Measurements from ENCODE around the gene GUCY1A2.

GUCY1A2 gene

GRCh38 chr11:106624377-106624776 is 393.9 kb downstream of the GUCY1A2 start:
- no peak for TF ChIP-seq CTCF (IDR thresholded peaks at IDR 0.05; ENCODE audit: low read length, missing control alignments)
- H3K4me3 ChIP-seq (replicated peaks; ENCODE audit: low read depth, low read length) = no peak overlapping the region
- no peak for DNase-seq (ENCODE audit: low read depth)
